H54 (cell line): ENCODE results near the gene THSD7B.

Experiments used
- DNase-seq: peaks from one replicate; pipeline ENCODE4 v3.0.0; 2011; ENCODE audit warnings: low spot score, mixed read lengths; ENCODE audit not compliant: insufficient read length
- FAIRE-seq: peaks from 3 replicates; lab custom pipeline; 2011; peaks lifted over from hg19 to GRCh38; lab: Jason Lieb, UNC
- POLR2A ChIP-seq: IDR thresholded peaks from 2 replicates; pipeline ENCODE4 v1.6.1; 2011; ENCODE audit warnings: low read depth, mild to moderate bottlenecking, low read length

THSD7B gene

DNA sequence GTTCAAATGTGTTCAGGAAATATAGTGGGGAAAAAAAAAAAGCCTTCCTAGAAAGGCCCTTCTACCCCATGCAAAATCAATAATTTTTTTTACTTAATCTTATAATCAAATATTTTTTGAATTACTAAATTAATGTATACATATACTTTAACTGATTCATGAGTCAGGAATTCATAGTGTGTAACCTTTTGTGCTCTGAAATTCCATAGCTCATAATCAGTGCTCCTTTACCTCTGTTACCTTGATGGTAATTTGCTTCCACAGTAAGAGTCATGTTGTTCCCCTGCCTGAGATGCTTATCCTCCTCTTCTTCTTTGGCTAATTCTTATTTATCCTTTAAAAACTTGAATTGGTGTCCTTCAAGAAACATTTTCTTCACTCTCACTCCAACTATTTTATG, 414.2 kb downstream of the THSD7B start:
- no peak for TF ChIP-seq POLR2A
- FAIRE-seq: no peak

DNA sequence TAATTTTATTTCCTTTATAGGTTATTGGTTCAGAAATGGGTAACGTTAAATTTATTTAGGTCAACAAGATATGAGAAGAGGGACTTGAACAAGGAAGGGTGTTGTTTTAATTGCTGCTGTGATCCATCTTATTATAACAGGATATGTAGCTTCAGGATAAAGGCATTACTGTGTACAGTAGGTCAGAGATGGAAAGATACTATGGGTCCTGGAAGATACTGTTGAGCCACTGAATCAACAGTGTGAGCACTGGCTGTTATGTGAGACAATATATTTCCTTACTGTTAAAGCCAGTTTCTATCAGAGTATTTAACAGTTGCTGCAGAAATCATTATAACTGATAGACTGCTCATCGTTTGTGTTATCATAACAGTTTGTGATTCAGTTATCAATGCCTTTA, 414.7 kb downstream of the THSD7B start:
- DNase-seq (no peak), FAIRE-seq (no peak)
- no peak for TF ChIP-seq POLR2A

More for the DNA sequence above, 414.2 kb downstream of the THSD7B start:
- no peak for DNase-seq

DNA sequence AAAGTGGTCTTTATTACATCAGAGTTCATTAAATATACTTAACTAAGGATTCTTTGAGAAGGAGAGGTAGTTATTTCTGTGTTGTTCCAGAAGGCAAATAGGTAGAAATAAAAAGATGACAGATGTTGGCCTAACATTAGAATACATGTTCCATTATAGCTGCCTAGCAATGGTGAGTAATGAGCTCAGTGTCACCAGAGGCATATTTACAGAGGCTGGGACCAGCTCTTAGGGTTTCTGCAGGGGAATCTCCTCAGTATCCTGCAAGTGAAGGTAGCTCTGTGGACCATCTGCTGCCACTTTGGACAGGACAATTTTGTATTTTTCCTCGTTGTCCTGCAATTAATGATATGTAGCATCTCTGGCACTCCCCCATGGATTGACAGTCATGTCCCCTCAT, 416.0 kb downstream of the THSD7B start:
- no peak for DNase-seq
- no peak for TF ChIP-seq POLR2A
- FAIRE-seq: no peak

DNA sequence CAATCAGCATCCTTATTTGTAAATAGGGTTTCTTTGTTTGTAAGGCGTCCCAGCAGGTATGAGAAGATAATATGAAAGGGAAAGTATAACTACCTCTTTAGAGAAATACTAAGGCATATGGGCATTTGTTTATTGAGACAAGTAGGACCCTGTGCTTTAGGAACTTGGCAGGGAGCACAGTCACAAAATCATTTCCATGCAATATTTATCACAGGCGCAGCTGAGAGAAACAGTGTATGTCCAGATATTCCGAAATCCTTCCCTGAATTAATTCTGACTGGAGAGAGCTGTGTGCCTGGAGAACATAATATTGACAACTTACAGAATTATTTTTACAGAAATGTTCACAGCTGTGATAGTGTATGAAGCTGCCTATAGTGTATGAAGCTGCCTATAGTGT, 416.7 kb downstream of the THSD7B start:
- FAIRE-seq: no peak

DNA sequence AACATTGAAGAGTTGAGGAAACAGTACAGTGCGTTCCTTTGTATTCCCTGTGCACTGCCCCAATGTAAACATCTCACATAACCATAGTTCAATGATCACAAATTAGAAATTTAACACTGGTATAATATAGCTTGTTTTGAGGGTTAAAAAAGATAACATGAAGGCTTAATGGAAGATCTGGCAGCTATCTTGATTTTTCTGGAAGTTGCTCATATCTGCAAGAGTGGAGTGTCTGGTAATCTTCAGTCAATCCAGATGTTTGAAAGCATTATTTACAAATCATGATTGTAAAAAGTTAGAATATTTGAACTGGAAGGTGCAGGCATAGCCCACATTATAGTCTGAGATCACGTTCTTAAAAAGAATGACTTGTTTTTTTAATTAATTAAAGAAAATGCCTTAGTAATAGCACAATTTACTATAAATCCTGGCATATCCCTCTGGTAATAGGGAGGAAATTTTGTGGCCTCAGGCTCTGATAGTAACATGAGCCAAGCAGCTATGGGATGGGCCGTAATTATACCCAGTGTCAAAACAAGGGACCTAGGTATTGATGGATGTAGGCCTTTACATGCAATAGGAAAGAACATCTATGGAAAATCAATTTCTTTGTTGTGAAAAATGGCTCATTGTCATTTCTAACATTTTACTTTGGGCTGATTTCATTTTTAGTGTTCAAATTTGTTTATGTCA, 418.0 kb downstream of the THSD7B start:
- DNase-seq (no peak), FAIRE-seq (no peak)
- TF ChIP-seq POLR2A: no peak

More for the DNA sequence above, 416.7 kb downstream of the THSD7B start:
- no peak for TF ChIP-seq POLR2A
- DNase-seq: no peak

DNA sequence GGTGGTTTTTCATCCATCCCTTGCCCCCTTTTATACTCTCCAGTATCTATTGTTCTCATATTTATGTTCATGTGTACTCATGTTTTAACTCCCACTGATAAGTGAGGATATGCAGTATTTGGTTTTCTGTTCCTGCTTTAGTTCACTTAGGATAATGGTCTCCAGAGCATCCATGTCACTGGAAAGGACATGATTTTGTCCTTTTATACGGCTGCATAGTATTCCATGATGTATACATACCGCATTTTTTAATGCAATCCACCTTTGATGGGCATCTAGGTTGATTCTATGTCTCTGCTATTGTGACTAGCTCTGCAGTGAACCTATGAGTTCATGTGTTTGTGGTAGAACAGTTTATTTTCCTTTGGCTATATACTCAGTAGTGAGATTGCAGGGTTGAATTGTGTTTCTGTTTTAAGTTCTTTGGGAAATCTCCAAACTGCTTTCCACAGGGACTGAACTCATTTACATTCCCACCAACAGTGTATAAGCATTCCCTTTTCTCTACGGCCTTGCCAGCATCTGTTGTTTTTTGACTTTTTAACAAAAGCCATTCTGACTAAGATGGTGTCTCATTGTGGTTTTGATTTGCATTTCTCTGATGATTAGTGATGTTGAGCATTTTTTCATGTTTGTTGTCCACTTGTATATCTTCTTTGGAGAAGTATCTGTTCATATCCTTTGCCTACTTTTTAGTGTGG, 420.2 kb downstream of the THSD7B start:
- DNase-seq (no peak), FAIRE-seq (no peak)
- TF ChIP-seq POLR2A: no peak

DNA sequence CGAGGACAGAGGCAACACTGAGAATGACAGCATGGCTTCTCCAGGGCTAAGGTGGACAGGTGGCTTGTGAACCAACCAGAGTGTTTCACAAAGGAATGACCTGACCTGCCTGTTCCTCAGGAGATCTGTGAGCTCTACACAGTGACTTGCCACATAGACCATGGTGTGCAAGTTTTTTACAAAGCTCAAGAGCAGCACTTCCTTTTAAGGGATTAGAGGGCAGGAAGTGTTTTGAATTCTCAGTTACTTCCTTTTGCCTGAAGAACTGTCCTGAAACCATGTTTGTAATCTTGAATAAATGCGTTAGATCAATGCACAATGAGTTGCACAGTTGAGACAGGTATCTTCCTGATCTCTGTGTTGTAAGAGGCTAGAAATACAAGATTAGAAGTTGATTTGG, 421.9 kb downstream of the THSD7B start:
- no peak for FAIRE-seq
- no peak for DNase-seq
- no peak for TF ChIP-seq POLR2A

DNA sequence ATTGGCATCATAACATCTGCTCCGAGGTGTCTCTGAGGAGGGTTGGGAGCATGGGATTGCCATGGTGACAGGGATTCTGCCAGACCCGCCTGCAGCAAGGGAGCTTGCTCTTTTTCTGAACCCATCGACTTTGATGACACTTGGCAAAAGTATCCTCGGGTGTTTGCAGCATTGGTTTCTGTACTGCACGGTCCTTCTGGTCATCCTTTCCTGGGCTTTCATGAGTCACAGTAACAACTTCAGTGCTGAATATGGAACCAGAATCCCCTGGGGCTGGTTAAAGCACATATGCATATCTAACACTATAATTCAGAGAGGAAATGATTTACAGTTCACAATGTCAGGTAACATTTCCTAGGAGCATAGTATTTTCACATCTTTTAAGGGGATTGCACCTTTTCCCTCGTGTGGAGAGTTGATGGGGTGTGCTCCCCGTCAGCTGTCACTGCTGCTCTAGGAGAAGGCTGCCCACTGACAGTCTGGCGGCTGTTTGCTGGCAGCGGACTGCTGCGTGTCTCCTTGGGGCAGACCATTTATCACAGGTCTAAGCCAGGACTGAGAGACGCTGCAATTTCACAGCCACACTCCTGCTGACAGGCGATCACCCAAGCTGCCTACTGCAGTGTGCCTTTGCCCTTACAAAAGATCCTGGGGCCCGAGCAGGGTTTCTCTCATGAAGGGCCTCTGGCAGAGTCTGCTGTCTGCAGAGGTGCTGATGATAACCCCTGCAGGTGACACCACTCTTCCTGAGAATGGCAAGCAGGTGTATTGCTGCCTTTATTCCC, 425.3 kb downstream of the THSD7B start:
- DNase-seq (no peak), FAIRE-seq (no peak)
- TF ChIP-seq POLR2A: no peak

DNA sequence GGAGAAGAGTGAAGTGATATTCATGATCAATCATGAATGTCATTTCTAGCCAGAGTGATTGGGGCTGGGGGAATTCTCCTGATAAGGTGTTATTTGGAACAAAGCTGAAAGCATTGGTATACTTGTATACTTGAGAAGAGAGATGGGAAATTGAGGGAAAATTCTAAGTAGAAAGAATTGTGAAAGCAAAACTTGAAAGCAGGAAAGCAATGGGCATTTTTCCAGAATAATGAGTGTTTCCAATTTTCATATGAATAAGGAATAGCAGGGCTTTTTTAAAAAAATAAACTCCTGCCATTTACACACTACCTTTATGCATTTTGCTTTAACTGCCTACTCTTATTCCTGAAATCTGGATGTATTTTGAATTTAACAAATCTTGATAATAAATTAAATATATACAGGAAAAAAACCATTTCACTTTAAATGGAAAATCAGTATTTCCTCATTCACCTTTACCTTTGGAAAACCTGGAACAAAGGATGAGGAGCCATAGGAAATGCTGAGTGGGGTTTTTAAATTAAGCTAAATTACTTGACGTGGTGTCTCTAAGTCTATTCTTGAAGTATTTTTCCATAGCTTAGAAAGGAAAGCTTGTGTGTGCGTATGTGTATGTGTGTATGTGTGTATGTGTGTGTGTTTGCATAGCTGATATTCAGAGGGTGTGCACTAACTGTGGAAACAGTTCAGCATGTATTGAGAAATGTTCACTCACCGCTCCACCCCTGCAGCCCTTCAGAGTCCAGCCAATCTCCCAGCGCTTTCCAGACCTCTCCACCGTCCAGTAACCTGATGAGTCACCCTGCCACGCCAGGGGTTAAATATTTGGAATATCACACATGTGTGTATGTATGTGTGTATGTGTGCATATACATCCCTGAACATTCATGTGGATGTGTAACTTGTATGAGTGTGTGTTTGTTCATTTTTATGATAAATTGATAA, 427.3 kb downstream of the THSD7B start:
- no peak for TF ChIP-seq POLR2A
- DNase-seq: no peak
- peak; percentile 89 for FAIRE-seq

DNA sequence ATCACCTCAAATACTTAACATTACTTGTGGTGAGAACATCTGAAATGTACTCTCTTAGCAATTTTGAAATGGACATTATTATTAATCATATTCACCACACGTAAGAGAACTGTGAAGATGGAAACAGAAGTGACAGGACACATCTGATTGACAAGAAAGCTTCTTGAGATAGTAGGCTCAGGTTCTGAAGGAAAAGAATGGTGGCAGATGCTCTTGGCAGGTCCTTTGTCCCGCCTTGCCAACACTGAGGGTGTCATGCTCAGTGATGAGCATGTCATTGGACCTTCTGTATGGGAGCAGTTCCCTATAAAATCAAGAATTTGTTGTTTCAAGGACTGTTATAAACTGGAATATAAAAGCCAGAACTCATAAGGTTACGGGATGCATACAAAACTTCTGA, 428.1 kb downstream of the THSD7B start:
- no peak for TF ChIP-seq POLR2A
- FAIRE-seq: no peak
- no peak for DNase-seq

DNA sequence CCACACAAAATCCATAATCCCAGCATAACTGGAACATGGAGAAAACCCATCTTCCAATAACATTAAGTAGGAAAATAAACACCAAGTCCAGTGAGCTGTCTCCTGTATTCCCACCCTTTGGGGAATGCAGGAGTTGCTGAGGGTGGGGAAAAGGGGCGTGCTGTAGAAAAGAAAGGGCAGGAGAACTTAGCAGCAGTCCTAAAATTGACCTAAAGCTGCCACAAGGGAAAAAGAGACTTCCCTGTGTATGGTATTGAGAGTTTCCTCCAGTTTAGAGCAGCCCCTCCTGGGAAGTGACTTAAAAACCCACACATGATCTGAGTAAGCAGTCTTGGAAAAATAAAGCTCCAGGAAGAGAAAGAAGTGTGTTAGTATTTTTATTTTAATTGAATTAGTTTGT, 428.8 kb downstream of the THSD7B start:
- TF ChIP-seq POLR2A: no peak

DNA sequence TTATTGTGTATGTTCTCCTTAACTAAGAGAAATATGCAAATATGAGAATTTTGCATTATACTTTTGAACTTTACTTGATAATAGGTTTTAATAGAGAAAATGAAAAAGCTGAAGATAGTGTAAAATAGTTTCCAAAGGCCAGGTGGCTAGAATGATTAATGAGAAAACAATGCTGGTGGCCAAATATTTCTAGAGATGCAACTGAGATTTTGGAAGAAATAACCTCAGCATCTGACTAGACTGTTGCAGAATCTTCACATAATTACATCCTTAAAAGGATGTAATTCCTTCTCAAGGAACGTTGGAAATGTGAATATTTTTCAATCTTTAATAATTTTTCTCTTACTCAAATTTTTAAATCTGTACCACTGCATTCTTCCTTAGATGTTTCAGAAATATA, 434.4 kb downstream of the THSD7B start:
- no peak for TF ChIP-seq POLR2A
- FAIRE-seq (no peak), DNase-seq (no peak)

More for the DNA sequence above, 428.8 kb downstream of the THSD7B start:
- no peak for DNase-seq
- no peak for FAIRE-seq

DNA sequence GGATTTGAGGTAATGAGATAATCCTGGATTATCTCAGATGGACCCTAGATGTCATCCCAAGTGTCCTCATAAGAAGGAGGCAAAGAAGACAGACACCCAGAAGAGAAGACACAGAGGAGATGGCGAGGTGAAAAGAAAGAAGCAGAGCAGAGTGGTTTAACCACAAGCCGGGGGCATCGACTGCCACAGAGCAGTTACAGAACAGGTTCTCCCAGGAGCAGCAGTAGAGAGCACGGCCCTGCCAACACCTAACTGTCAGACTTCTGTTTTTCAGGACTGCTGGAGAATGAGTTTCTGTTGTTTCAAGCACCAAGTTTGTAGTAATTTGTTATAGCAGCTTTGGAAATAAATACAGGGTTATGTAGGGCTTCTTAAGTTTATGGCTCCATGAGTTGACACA, 437.0 kb downstream of the THSD7B start:
- no peak for TF ChIP-seq POLR2A
- no peak for DNase-seq
- FAIRE-seq: no peak
